Mesenchymal stem cell (in vitro differentiated cells and primary cell): Measurements from ENCODE around the gene TMEM82.

ENCODE experiments used
- DNase-seq: peaks from one replicate; pipeline ENCODE4 v3.0.0-alpha.2; 2013
- H2AFZ ChIP-seq: one replicate; pipeline ENCODE4 v1.6.1; 2013; ENCODE audit warnings: low read depth, mild to moderate bottlenecking, control low read depth, inconsistent platforms, low read length, moderate library complexity
- H2AK5ac ChIP-seq: 2 replicates; pipeline ENCODE4 v1.6.1; 2013; ENCODE audit warnings: low read length, moderate library complexity, mild to moderate bottlenecking, inconsistent platforms; ENCODE audit not compliant: severe bottlenecking
- H2BK120ac ChIP-seq: one replicate; pipeline ENCODE4 v1.6.1; 2013; ENCODE audit warnings: low read depth, mild to moderate bottlenecking, inconsistent platforms, low read length, moderate library complexity
- H2BK12ac ChIP-seq, 2 experiments: one replicate each; pipeline ENCODE4 v1.6.1; 2013; ENCODE audit warnings: inconsistent platforms in 2 of 2, low read length in 2 of 2, mild to moderate bottlenecking in 2 of 2, moderate library complexity in 2 of 2, control low read depth in 1 of 2
- H2BK15ac ChIP-seq: one replicate; pipeline ENCODE4 v1.6.1; 2013; ENCODE audit warnings: mild to moderate bottlenecking, low read depth, inconsistent platforms; ENCODE audit not compliant: poor library complexity, severe bottlenecking
- H2BK5ac ChIP-seq: 2 replicates; pipeline ENCODE4 v1.6.1; 2013; ENCODE audit warnings: low read depth, mild to moderate bottlenecking, low read length, control low read depth, inconsistent platforms; ENCODE audit not compliant: poor library complexity, severe bottlenecking
- H3K14ac ChIP-seq, 2 experiments: one replicate each; pipeline ENCODE4 v1.6.1; 2013; ENCODE audit warnings: inconsistent platforms in 2 of 2, low read length in 2 of 2, control low read depth in 1 of 2, mild to moderate bottlenecking in 1 of 2, moderate library complexity in 1 of 2
- H3K18ac ChIP-seq, 2 experiments: one replicate each; pipeline ENCODE4 v1.6.1; 2013; ENCODE audit warnings: inconsistent platforms in 2 of 2, low read length in 2 of 2, control low read depth in 1 of 2, low read depth in 1 of 2, mild to moderate bottlenecking in 1 of 2
- H3K23ac ChIP-seq, 2 experiments: one replicate each; pipeline ENCODE4 v1.6.1; 2013; ENCODE audit warnings: inconsistent platforms in 2 of 2, low read length in 2 of 2, mild to moderate bottlenecking in 2 of 2, moderate library complexity in 2 of 2, control low read depth in 1 of 2
- H3K27ac ChIP-seq: 2 replicates; pipeline ENCODE4 v1.5.1; 2013; ENCODE audit warnings: mild to moderate bottlenecking, moderate library complexity, low read length, control low read depth, inconsistent platforms; ENCODE audit not compliant: poor library complexity, severe bottlenecking
- H3K27me3 ChIP-seq, 2 experiments: 2 replicates each; pipeline versions ENCODE4 v1.6.1 to v1.7.0; 2013; ENCODE audit warnings: low read length in 2 of 2, mild to moderate bottlenecking in 2 of 2, moderate library complexity in 2 of 2, control low read depth in 1 of 2, inconsistent platforms in 1 of 2; ENCODE audit not compliant: control insufficient read depth in 1 of 2, insufficient read depth in 1 of 2
- H3K36me3 ChIP-seq, 2 experiments: 2 replicates each; pipeline versions ENCODE4 v1.6.1 to v1.7.0; 2013; ENCODE audit warnings: low read length in 2 of 2, control low read depth in 1 of 2, inconsistent platforms in 1 of 2, low read depth in 1 of 2, mild to moderate bottlenecking in 1 of 2; ENCODE audit not compliant: insufficient read depth in 2 of 2, control insufficient read depth in 1 of 2
- H3K4ac ChIP-seq, 2 experiments: one replicate each; pipeline ENCODE4 v1.6.1; 2013; ENCODE audit warnings: inconsistent platforms in 2 of 2, low read length in 2 of 2, mild to moderate bottlenecking in 2 of 2, moderate library complexity in 2 of 2, control low read depth in 1 of 2, low read depth in 1 of 2
- H3K4me1 ChIP-seq: 2 replicates; pipeline ENCODE4 v1.6.1; 2013; ENCODE audit warnings: low read depth, low read length, control low read depth; ENCODE audit not compliant: control insufficient read depth, insufficient read depth
- H3K4me2 ChIP-seq: 2 replicates; pipeline ENCODE4 v1.6.1; 2013; ENCODE audit warnings: low read length, mild to moderate bottlenecking, inconsistent platforms; ENCODE audit not compliant: poor library complexity, severe bottlenecking
- H3K4me3 ChIP-seq, 2 experiments: 2 replicates each; pipeline versions ENCODE4 v1.5.1 to v1.7.0; 2013; ENCODE audit warnings: low read length in 2 of 2, mild to moderate bottlenecking in 2 of 2, control low read depth in 1 of 2, low read depth in 1 of 2; ENCODE audit not compliant: insufficient read depth in 1 of 2
- H3K79me1 ChIP-seq: replicated peaks from 2 replicates; pipeline ENCODE4 v1.6.1; 2013; ENCODE audit warnings: mild to moderate bottlenecking, control low read depth, low read length, inconsistent platforms; ENCODE audit not compliant: poor library complexity, severe bottlenecking
- H3K9ac ChIP-seq: 2 replicates; pipeline ENCODE4 v1.7.0; 2013; ENCODE audit warnings: mild to moderate bottlenecking, low read length, moderate library complexity
- H3K9me3 ChIP-seq: 2 replicates; pipeline ENCODE4 v1.7.0; 2013; ENCODE audit warnings: mild to moderate bottlenecking, low read length; ENCODE audit not compliant: control insufficient read depth
- H4K8ac ChIP-seq: one replicate; pipeline ENCODE4 v1.6.1; 2013; ENCODE audit warnings: inconsistent platforms, mild to moderate bottlenecking, low read length, moderate library complexity
- H4K91ac ChIP-seq: one replicate; pipeline ENCODE4 v1.6.1; 2013; ENCODE audit warnings: mild to moderate bottlenecking, low read length, inconsistent platforms
- WGBS: methylation state at CpG from one replicate; pipeline ENCODE4 v1.1.7; 2013; ENCODE audit warnings: mixed read lengths; 5-methylcytosine and 5-hydroxymethylcytosine counted together

The TMEM82 gene

DNA sequence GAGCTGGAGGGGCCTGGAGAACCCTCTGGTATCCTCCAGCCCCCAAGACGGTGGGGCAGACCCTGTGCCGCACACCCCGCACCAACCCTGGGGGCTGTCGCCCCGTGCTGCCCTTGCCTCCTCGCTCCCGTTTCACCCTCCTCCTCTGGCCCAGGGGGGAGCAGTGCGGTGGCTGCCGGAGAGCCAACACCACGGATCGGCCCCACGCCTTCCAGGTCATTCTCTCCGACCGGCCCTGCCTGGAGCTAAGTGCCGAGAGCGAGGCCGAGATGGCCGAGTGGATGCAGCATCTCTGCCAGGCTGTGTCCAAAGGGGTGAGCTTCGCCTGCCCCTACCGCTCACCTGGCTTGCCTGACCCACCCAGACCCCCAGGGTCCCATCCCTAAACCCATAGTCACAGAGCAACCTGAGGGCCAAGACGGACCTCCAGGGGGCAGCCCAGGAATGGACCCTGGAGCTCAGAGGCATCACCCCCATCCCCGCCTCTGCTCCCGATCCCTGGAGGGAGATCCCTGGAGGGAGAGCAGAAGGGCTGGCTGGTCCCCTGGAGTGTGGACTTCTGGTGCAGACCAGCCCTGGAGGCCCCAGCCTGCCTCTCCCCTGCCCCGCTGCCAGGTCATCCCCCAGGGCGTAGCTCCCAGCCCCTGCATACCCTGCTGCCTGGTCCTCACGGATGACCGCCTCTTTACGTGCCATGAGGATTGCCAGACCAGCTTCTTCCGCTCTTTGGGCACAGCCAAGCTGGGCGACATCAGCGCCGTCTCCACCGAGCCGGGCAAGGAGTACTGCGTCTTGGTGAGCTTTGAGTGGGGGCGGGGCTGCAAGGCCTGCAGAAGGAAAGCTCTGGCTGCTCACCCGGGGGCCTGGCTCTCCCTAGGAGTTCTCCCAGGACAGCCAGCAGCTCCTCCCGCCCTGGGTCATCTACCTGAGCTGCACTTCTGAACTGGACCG is 10.3 kb upstream of the TMEM82 start:
- Histone ChIP-seq H3K4me3 (no peak overlapping the region), H2BK120ac (no peak overlapping the region), H3K79me1 (no peaks in the 10 kb centered on the region), H3K9ac (no peak overlapping the region), H4K8ac (no peak overlapping the region), H3K27ac (no peak overlapping the region), H2BK12ac (no peak overlapping the region), H3K18ac (no peak overlapping the region), H2BK15ac (no peak overlapping the region), H2BK5ac (no peak overlapping the region), H2AFZ (no peak overlapping the region), H3K4me2 (no peak overlapping the region), H2AK5ac (no peak overlapping the region), H3K9me3 (no peaks in the 10 kb centered on the region), H4K91ac (no peak overlapping the region), H3K4ac (no peak overlapping the region), H3K23ac (no peak overlapping the region), H3K14ac (no peak overlapping the region), H3K4me1 (peaks cover 5% of the 10 kb centered on the region), H3K36me3 (peaks cover 83 to 99% of the 10 kb centered on the region in 2 experiments), H3K27me3 (no peaks in the 10 kb centered on the region)
- no peak for DNase-seq
- WGBS = 95% methylated on average over 39 of the region's 39 CpGs

GRCh38 chr1:15732686-15733081 is 9.6 kb upstream of the TMEM82 start:
- no peak overlapping the region for H4K91ac ChIP-seq
- no peak overlapping the region for H2AFZ ChIP-seq
- H3K18ac ChIP-seq = no peak overlapping the region
- no peak overlapping the region for H3K23ac ChIP-seq
- no peaks in the 10 kb centered on the region for H3K9me3 ChIP-seq
- no peak overlapping the region for H3K4ac ChIP-seq
- no peak overlapping the region for H2BK12ac ChIP-seq
- H3K79me1 ChIP-seq = no peaks in the 10 kb centered on the region
- no peak for DNase-seq
- no peak overlapping the region for H3K27ac ChIP-seq
- H2BK5ac ChIP-seq = no peak overlapping the region
- peaks cover 76 to 93% of the 10 kb centered on the region in 2 experiments for H3K36me3 ChIP-seq
- peaks cover 5% of the 10 kb centered on the region for H3K4me1 ChIP-seq
- H2AK5ac ChIP-seq = no peak overlapping the region
- no peak overlapping the region for H3K4me2 ChIP-seq
- H3K14ac ChIP-seq = no peak overlapping the region
- no peaks in the 10 kb centered on the region for H3K27me3 ChIP-seq
- H4K8ac ChIP-seq = no peak overlapping the region
- 97% methylated on average over 7 of the region's 7 CpGs for WGBS
- H3K4me3 ChIP-seq = no peak overlapping the region
- H2BK120ac ChIP-seq = no peak overlapping the region
- no peak overlapping the region for H3K9ac ChIP-seq
- no peak overlapping the region for H2BK15ac ChIP-seq

DNA sequence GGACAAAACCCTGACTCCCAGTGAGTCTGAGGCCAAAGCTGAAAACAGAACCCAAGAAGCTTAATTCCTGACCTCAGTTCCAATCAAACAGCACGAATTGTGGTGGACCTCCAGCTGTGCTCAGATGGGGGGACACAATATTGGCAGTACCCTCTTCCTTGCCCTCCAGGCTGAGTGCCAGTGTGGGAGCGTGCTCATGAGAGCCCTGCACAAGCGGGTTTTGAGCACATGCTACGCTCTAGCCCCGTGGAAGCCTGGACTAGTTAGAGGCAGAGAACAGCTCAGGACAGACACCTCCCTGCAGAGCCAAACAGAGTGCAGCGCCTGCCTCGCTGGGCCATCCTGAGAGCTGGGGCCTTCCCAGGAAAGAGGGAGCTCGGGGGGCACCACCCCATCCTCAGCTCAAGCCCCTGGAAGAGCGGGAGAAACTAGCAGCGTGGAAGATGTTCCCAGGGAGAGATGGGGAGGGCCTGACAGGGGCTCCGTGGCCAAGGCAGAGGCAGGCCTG is 9.0 kb upstream of the TMEM82 start:
- H3K79me1 ChIP-seq = no peaks in the 10 kb centered on the region
- no peak overlapping the region for H2AFZ ChIP-seq
- no peak overlapping the region for H3K27ac ChIP-seq
- no peak overlapping the region for H4K8ac ChIP-seq
- H3K18ac ChIP-seq = no peak overlapping the region
- H2BK5ac ChIP-seq = no peak overlapping the region
- no peak overlapping the region for H2AK5ac ChIP-seq
- no peaks in the 10 kb centered on the region for H3K9me3 ChIP-seq
- whole genome bisulfite sequencing = 92% methylated on average over 11 of the region's 11 CpGs
- no peak overlapping the region for H3K4me3 ChIP-seq
- no peak for DNase-seq
- no peak overlapping the region for H3K9ac ChIP-seq
- H4K91ac ChIP-seq = no peak overlapping the region
- H3K4ac ChIP-seq = no peak overlapping the region
- no peak overlapping the region for H2BK12ac ChIP-seq
- H3K27me3 ChIP-seq = no peaks in the 10 kb centered on the region
- no peak overlapping the region for H3K4me2 ChIP-seq
- no peak overlapping the region for H3K23ac ChIP-seq
- no peak overlapping the region for H2BK15ac ChIP-seq
- no peak overlapping the region for H3K14ac ChIP-seq
- H2BK120ac ChIP-seq = no peak overlapping the region
- H3K4me1 ChIP-seq = peaks cover 6% of the 10 kb centered on the region
- H3K36me3 ChIP-seq = peaks cover 70 to 87% of the 10 kb centered on the region in 2 experiments

DNA sequence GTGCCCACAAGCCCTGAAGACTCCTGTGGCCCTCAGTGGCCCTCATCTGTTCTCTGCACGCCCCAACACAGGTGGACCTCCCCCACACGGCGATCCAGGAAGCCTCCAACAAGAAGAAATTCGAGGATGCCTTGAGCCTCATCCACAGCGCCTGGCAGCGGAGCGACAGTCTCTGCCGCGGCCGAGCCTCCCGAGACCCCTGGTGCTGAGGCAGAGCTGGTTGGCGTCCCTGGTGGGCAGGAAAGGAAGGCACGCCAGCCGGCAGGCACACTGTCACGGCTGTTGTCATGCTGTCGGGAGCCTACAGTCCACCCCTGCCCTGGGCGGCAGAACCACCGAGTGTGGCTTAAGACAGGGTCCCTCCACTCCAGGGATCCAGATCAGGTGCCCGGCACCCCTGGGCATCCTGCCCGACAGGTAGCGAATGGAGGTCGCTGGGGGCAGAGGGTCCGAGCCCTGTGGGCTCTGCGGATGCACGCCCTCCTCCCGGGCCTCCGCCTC is 8.5 kb upstream of the TMEM82 start:
- Histone ChIP-seq H3K79me1 (no peaks in the 10 kb centered on the region), H3K23ac (no peak overlapping the region), H2BK12ac (no peak overlapping the region), H4K91ac (no peak overlapping the region), H3K9ac (no peak overlapping the region), H3K27me3 (no peaks in the 10 kb centered on the region), H3K9me3 (no peaks in the 10 kb centered on the region), H3K4ac (no peak overlapping the region), H3K18ac (no peak overlapping the region), H2AK5ac (no peak overlapping the region), H3K4me3 (no peak overlapping the region), H3K4me1 (peaks cover 9% of the 10 kb centered on the region), H4K8ac (no peak overlapping the region), H2AFZ (no peak overlapping the region), H2BK5ac (no peak overlapping the region), H3K36me3 (peaks cover 65 to 82% of the 10 kb centered on the region in 2 experiments), H3K4me2 (no peak overlapping the region), H3K14ac (no peak overlapping the region), H3K27ac (no peak overlapping the region), H2BK120ac (no peak overlapping the region), H2BK15ac (no peak overlapping the region)
- WGBS = 97% methylated on average over 27 of the region's 27 CpGs
- DNase-seq = no peak
